Fibroblast of upper back skin (primary cell): Measurements from ENCODE around the gene FHDC1.

Experiments
- DNase-seq: peaks from one replicate; pipeline ENCODE4 v3.0.0-alpha.2; 2013

FHDC1 gene

DNA sequence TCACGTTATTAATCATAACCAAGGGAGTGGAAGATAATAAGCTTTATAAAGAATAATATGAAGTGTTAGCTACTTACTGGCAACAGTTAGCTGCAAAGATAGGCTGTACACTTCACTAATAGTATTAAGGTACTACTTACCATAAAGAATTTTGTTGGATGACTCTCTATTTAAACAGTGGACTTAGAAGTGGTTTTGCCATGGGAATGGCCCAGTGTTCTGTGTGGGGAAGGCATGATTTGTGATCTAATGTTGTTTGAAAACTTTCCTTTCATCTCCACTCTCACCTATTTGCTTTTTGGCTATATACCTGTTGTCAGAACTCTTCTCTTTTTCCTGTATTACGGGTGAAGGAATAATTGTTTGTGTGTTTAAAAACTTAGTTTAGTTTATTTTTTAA, 23.0 kb downstream of the FHDC1 start:
- no peak for DNase-seq

GRCh38 chr4:152960082-152960481, 24.0 kb downstream of the FHDC1 start:
- no peak for DNase-seq

DNA sequence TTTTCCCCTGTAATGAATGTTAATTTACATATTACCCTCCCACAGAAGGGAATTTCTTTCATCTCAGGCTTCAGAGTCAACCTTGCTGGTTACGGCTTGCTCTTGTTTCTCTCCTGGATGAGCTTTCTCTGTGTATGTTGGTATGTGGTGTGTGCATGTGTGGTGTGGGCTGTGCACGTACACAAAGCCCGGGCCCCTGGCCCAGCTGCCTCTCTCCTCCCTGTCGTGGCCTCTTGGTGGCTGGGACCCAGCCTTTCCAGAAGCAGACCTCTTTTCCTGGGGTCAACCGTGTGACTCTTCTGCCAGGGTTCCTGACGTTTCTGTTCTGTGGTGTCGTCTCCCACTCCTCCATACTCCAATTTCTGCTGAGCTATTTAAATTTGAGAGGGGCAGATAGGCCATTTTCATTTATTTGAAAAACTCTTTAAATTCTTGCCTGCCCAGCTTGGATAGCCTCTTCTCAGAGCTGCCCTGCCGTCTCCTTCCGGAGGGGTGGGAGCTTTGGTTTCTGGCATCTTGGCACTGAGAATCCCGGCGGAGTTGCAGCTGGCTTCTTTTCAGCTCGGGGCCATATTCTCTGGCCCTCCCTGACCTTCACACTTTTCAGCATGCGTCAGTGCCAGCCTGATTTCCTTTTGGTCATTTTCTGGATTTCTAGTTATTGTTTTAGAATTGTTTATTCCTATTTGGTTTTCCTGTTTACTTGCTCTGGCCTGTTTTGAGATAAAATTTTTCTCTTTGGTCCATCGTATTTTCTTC, 25.1 kb downstream of the FHDC1 start:
- no peak for DNase-seq

- peak; percentile 12 for DNase-seq
Measured at GRCh38 chr4:152961773-152962115, 25.6 kb downstream of the FHDC1 start.

- no peak for DNase-seq
Measured at GRCh38 chr4:152962150-152962549, 26.0 kb downstream of the FHDC1 start.

DNA sequence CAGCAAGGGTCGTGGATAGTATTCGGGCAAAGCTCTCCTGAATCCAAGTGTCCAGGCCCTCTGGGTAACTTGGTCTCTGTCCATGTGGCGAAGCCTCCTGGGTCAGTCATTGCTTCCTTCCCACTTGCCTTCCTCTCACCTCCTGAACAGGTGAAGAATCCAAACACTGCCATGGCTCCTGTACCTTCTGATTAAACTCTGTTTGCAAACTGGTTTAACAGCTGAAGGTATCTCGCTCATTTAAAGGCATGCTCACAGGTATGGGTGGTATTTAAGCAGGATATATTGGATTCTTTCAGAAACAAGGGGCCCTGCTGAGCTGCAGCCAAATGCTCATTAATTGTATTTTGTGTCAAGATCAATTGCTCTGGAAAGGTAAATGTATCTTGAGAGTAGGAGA, 28.2 kb downstream of the FHDC1 start:
- no peak for DNase-seq

- peak; percentile 45 for DNase-seq
Measured at GRCh38 chr4:152965611-152966010, 29.5 kb downstream of the FHDC1 start.

DNA sequence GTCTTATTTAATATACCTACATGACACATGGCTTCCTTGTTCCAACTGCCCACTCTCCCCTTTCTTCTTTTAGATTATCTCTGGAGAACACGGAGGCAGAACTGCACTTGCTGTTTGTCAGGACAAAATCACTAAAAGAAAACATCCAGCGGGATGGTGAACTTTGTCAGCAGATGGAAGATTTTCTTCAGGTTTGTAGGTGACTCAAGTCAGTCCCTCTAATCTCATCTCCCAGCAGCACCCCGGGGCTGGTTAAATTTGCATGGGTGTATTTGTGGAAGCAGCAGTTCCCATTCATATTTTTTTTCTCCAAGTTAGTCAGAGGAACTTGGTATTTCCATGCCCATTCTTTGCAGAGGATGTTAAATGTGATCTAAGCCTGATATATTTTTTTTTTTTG, 31.8 kb downstream of the FHDC1 start:
- no peak for DNase-seq

DNA sequence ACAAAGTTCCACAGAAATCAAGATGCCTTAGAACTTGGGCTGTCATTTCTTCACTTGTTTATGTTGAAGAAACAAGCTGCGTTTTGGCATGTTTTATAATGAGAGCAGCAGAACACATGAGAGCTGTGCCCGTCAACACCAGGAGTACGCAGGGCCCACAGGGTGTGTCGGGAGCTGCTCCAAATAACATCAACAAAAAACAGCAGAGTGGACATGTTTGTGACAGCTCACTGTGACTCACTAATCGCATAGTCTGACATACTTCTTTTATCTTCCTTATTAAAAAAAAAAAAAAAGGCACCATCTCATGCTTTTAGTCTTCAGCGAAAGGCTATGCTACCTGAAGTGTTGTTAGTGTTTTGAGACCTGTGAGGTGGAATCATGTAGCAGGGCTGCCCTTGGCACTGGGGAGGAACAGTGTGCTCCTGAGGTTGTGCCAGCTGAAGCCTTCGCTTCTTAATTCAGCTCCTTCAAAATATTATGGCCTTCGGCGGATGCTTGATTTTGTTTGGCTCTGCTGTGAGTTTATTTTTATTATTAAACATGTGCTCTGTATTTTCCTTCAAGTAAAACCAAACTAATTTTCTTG, 32.8 kb downstream of the FHDC1 start:
- DNase-seq, result no peak

DNA sequence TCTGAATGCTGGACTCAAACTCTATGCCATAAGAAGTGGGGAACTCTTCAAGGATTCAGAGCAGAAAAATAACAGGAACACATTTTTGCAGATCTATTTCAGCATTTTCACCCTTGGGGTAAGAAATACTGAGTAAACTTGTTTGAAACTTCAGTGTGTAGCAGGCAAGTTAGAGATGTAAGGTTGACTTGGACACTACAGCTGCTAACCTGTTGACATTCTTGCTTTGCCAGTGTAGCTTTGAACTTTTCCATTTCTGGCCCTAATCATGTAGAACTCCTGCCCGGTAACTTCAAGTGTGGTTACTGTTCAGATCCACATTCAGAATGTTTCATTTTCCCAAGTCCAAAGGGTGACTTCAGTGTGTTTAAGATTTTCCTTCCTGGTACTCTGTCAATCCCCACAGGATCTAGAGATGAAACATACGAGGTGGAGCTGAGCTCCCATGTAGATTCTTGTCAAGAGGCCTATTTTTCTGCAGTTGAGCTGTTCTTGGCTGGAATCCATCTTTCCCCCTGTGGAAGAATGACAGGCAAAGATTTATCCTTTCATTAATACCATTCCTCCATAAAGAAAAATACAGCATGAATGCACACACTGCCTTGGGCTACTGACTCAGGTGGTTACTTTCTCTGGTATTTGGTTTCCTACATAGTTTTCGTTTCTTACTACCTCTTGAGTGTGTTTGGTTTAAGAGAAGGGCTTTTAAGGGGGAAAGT, 34.1 kb downstream of the FHDC1 start:
- DNase-seq, result peak; percentile 97

DNA sequence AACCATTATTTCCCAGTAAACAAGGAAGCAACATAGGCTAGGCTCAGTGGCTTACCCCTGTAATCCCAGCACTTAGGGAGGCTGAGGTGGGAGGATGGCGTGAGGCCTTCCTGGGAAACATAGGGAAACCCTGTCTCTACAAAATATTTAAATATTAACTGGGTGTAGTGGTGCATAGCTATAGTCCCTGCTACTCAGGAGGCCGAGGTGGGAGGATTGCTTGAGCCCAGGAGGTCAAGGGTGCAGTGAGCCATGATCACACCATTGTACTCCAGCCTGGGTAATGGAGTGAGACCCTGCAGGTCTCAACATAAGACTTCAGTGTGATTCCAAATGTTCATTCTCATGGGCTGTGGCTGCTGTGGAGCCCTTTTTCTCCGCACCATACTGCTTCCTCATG, 34.9 kb downstream of the FHDC1 start:
- no peak for DNase-seq

DNA sequence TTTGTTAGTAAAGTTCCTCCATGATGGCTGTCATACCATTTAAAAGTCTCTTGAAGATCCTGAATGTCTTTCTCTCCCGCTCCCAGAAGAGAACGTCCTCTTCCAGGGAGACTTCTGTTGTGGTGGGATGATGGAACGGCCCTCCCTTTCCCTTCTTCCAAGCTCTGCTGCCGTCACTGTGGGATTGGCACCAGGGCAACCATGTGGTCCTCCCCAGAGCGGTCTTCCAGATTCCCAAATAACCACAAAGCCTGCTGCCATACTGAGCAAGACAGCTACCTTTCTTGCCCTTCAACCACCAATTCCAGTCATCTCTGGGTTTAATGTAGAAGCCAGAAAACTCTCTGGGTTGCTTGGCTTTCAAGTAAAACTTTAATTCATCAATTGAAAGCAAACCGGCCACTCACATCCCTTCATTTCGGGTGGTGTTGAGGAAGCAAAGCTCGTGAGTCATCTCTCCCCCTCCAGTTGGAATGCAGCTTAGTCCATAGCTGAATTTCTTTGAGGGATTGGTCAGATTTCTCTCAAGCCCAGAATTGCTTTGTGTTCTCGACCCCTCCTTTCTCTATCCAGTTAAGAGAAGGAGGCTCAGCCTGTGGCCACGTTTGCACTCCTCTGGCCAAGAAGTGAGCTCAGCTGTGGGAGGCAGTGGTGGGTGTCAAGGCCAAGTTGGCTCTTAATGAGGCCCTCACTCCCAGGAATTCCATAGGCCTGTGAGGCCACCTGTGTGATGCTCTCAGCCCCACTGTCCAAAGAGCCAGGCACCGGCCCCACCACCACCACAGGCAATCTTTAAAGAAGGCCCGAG, 36.9 kb downstream of the FHDC1 start:
- DNase-seq, result peak; percentile 98

DNA sequence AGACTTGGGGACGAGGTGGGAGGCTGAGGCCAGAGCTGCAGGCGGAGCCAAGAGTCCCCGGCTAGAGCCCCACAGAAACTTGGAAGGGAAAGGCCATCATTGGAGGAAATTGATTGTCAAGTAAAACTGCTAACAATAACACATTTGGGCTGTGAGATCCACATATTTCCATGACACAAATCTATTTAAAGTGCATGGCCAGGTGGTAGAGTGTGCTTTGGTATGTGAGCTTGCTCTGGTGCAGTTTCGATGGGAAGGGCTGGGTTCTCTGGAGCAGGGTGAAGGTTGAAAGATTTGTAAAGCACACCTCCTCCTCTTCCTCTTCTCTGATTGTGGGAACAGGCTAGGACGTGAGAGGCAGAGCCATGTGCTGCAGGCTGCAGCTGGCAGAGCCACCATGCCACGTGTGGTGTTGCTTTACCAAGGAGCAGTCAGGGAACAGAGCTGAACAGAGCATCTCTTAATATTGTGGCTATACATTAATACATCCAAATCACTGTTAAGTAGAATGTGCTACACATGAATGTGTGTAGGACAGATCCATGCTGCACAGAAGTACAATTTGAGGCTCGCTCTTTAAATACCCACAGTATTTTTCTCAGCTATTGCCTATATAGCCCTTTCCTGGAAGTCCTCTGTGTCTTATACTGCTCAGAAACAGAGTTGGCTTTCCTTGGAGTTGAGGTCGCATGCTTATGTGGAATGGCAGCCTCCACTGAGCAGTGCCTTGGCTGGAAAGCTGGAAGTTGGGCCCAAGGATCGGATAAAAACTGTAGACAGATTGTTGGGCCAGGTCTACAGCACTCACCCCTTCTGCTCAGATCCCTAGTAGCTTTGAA, 37.7 kb downstream of the FHDC1 start:
- no peak for DNase-seq

DNA sequence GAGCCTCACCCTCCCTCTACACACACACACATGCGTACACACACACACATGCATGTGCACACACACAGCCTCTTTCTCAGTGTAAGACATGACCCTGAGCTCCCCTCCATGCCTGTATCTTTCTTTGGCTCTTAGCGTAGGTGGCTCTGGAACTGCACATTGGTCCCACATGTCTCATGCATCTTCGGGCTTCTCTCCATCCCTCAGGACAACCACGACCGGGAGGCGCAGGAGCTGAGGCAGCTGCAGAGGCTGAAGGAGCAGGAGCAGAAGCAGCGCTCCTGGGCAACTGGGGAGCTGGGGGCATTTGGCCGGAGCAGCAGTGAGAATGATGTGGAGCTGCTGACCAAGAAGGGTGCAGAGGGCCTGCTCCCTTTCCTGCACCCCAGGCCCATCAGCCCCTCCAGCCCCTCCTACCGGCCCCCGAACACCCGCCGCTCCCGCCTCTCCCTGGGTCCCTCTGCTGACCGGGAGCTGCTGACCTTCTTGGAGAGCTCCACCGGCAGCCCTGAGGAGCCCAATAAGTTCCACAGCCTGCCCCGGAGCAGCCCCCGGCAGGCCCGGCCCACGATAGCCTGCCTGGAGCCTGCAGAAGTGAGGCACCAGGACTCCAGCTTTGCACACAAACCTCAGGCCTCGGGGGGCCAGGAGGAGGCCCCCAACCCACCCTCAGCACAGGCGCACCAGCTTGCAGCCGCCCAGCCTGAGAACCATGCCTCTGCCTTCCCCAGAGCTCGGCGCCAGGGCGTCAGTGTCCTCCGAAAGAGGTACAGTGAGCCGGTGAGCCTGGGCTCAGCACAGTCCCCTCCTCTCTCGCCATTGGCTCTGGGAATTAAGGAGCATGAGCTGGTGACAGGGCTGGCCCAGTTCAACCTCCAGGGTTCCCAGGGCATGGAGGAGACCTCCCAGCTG, 38.6 kb downstream of the FHDC1 start:
- no peak for DNase-seq

DNA sequence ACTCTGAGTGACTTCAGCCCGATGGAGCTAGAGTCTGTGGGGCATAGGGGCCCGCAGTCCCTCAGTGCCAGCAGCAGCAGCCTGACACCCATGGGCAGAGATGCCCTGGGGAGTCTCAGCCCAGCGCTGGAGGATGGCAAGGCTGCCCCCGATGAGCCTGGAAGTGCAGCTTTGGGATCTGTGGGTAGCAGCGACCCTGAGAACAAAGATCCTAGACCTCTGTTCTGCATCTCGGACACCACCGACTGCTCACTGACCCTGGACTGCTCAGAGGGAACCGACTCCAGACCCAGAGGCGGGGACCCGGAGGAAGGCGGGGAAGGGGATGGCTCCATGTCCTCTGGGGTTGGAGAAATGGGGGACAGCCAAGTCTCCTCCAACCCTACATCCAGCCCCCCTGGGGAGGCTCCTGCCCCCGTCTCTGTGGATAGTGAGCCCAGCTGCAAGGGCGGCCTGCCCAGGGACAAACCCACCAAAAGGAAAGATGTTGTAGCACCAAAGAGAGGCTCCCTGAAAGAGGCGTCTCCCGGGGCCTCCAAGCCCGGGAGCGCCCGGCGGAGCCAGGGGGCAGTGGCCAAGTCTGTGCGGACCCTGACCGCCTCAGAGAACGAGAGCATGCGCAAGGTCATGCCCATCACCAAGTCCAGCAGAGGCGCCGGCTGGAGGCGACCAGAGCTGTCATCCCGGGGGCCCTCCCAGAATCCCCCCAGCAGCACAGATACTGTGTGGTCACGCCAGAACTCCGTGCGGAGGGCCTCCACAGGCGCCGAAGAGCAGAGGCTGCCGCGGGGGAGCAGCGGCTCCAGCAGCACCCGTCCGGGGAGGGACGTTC, 39.5 kb downstream of the FHDC1 start:
- DNase-seq, result no peak

GRCh38 chr4:152976212-152976761, 40.2 kb downstream of the FHDC1 start:
- DNase-seq, result no peak

DNA sequence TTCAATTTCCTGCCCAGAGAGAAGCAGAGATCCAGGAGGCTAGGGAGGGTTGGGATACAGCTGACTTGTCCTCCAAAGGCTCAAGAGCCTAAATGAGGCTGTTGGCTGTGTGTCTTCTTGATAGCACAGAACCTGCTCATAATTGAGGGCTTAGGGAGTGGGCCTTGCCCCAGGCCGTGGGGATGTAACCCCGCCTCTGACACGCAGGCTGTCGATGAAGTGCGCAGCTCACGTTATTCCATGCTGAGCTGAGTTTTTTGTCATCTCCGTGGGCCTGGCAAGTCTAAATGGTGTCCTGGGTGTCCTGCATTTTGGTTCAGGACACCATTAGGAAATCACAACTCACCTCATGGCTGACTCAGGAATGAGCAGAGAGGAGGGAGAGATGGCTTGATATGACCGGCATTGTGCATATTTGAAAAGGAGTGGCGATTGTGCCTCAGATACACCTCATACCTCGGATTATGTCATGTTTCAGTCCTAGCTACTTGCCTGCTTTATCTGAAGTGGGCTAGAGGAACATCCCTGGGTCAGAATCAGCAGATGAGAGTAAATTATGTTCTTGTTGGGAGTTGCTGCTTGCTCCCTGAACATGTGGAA, 43.7 kb downstream of the FHDC1 start:
- DNase-seq, result no peak

GRCh38 chr4:152981278-152981677, 45.2 kb downstream of the FHDC1 start:
- DNase-seq, result peak; percentile 60

DNA sequence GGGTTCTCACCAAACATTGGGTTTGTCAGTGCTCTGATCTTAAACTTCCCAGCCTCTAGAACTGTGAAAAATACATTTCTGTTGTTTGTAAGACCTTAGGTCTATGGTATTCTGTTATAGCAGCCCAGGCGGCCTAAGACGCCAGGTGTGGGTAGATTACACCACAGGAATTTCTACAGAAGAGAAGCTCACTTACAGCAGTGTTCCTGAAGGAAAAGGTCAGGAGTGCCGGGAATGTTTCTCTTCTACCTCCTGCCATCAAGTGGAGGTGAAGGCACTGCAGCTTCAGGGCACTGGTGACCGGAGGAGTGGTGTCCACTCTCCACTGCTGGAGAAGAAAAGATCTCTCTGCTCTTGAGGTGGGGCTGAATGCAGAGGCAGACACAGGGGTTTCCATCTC, 45.7 kb downstream of the FHDC1 start:
- peak; percentile 42 for DNase-seq

DNA sequence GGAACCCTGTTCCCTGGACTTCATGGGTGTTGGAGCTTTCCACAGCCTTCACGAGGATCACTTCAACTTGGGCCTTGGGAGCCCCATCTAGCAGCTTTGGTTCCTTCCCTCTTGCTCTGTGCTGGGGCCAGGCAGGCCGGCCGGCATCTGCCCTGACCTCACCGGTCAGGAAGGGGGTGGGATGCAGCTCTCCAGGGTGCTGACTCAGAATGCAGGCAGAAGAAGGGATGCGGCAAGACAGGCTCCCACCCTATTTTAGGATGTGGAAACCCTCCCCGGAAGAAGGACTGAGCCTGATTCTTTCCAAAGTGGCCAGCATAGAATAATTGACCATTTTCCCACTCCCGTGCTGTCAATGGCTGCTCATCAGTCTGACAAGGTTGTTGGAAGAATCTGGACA, 47.1 kb downstream of the FHDC1 start:
- DNase-seq, result peak; percentile 31
